Activated gamma-delta T cell treated with anti-CD3 and anti-CD28 coated beads, Interleukin-2, amount 50 U/mL, for 16 hours (primary cell): ENCODE results near the gene CFD.
"Not testable (repeated sequence)": the region's sequence is repeated elsewhere in the genome, so short reads cannot be mapped to it uniquely, and the experiment has no call there.

ENCODE experiments used
- DNase-seq: peaks from one replicate; pipeline ENCODE4 v3.0.0-alpha.2; 2020; ENCODE audit warnings: low read depth

The CFD gene

GRCh38 chr19:852136-853013 lies 7.1 kb upstream of the CFD start, which contains the start of gene ELANE:
Gene ELANE (plus strand): TSS chr19:852303. CDS start chr19:852329, 26 bp downstream.
- DNase-seq = no peak

- no peak for DNase-seq
These were observed 6.4 kb upstream of the CFD start for GRCh38 chr19:853014-853585.

- DNase-seq = not testable (repeated sequence)
These were observed 5.7 kb upstream of the CFD start for GRCh38 chr19:853614-854220.

- no peak for DNase-seq
These were observed 4.9 kb upstream of the CFD start for GRCh38 chr19:854549-854948.

GRCh38 chr19:855142-855541 lies 4.3 kb upstream of the CFD start:
- no peak for DNase-seq

- no peak for DNase-seq
These were observed 3.8 kb upstream of the CFD start for GRCh38 chr19:855566-856120.

GRCh38 chr19:858284-858683 lies 1.2 kb upstream of the CFD start:
- DNase-seq = no peak

- no peak for DNase-seq
These were observed 1.8 kb downstream of the CFD start for GRCh38 chr19:861141-861755.

GRCh38 chr19:861756-862580 lies 2.5 kb downstream of the CFD start:
- peak; percentile 55 for DNase-seq

GRCh38 chr19:862581-863314 lies 3.3 kb downstream of the CFD start:
- DNase-seq = peak; percentile 67

GRCh38 chr19:863315-863620 lies 3.8 kb downstream of the CFD start:
- DNase-seq = no peak

- DNase-seq = no peak
These were observed 7.4 kb downstream of the CFD start for GRCh38 chr19:866769-867300.

GRCh38 chr19:867301-867793 lies 7.9 kb downstream of the CFD start:
- no peak for DNase-seq

GRCh38 chr19:867855-868457 lies 8.5 kb downstream of the CFD start:
- DNase-seq = no peak

GRCh38 chr19:868458-869244 lies 9.2 kb downstream of the CFD start:
- DNase-seq = no peak

- no peak for DNase-seq
These were observed 10.0 kb downstream of the CFD start for GRCh38 chr19:869245-870177.

- DNase-seq = no peak
These were observed 10.8 kb downstream of the CFD start for GRCh38 chr19:870314-870713.

- no peak for DNase-seq
These were observed 11.5 kb downstream of the CFD start for GRCh38 chr19:870963-871401.
